ENCODE results near the gene CALB2. TPM values are rescaled to one million over a fixed set of nuclear protein-coding genes. Genes with fewer than 3 reads are reported as not detected.

The CALB2 gene
- polyA plus RNA-seq, 2 of the 4 experiments (the other 2 are of a cell fraction): 3.7 to 6.4 TPM

- CTCF ChIA-PET: interaction anchor here (1.3 kb wide), 1 partner anchor 33 kb away, joined by 3 read pairs; no protein-coding TSS in a partner anchor
- FAIRE-seq (no peak), DNase-seq (ENCODE audit: low read depth in 1 of 2, low spot score in 1 of 2) (no peak), ATAC-seq (no peak)
- Histone ChIP-seq H3K9me3 (no peaks in the 10 kb centered on the region), H3K4me2 (no peak overlapping the region), H3K27ac (no peak overlapping the region), H3K4me3 (no peak overlapping the region), H3K4me1 (no peaks in the 10 kb centered on the region)
- whole genome bisulfite sequencing (ENCODE audit: missing lambda C conversion rate): 96% methylated on average over 1 of the region's 1 CpG
- TF ChIP-seq MAX (IDR thresholded peaks at IDR 0.05) (no peak), HES2 (IDR thresholded peaks at IDR 0.05) (no peak), SMC3 (IDR thresholded peaks at IDR 0.05) (no peak), MYC (IDR thresholded peaks at IDR 0.05; ENCODE audit: borderline replicate concordance, low read length) (no peak), MAZ (IDR thresholded peaks at IDR 0.05; ENCODE audit: borderline replicate concordance, low read depth, low read length) (no peak), CBX2 (IDR thresholded peaks at IDR 0.05; ENCODE audit: borderline replicate concordance, low read depth) (no peak), CHD2 (IDR thresholded peaks at IDR 0.05; ENCODE audit: low read length, partially characterized antibody) (no peak), KDM1A (IDR thresholded peaks at IDR 0.05; ENCODE audit: low read depth) (no peak), CEBPB (IDR thresholded peaks at IDR 0.05) (no peak), RFX5 (IDR thresholded peaks at IDR 0.05) (no peak), JUNB (IDR thresholded peaks at IDR 0.05) (no peak), HOXA7 (CRISPR knock-in tag; IDR thresholded peaks at IDR 0.05) (no peak)
- POLR2A ChIA-PET: no interaction called here
Measured at GRCh38 chr16:71379711-71380110, 21.2 kb downstream of the CALB2 start.

GRCh38 chr16:71380831-71381230 is 22.3 kb downstream of the CALB2 start:
- Histone ChIP-seq H3K4me2 (no peak overlapping the region), H3K4me1 (no peaks in the 10 kb centered on the region), H3K27ac (no peak overlapping the region), H3K4me3 (no peak overlapping the region), H3K9me3 (no peaks in the 10 kb centered on the region)
- ATAC-seq (no peak), FAIRE-seq (no peak), DNase-seq (ENCODE audit: low read depth in 1 of 2, low spot score in 1 of 2) (no peak)
- TF ChIP-seq SMC3 (IDR thresholded peaks at IDR 0.05): no peak
- TF ChIP-seq ZSCAN20 (CRISPR knock-in tag; IDR thresholded peaks at IDR 0.05): no peak
- CTCF ChIA-PET: interaction anchor here (1.9 kb wide), 1 partner anchor 22 kb away, joined by 7 read pairs; the partner anchor contains the start of gene CALB2
- WGBS (ENCODE audit: missing lambda C conversion rate): 49% methylated on average over 6 of the region's 6 CpGs
- POLR2A ChIA-PET: no interaction called here

GRCh38 chr16:71383054-71383773 is 24.7 kb downstream of the CALB2 start:
- ATAC-seq (peak; percentile 60 to 62), DNase-seq (ENCODE audit: low read depth in 1 of 2, low spot score in 1 of 2) (no peak), FAIRE-seq (no peak)
- 77% methylated on average over 9 of the region's 11 CpGs for whole genome bisulfite sequencing (ENCODE audit: missing lambda C conversion rate)
- H3K4me1 ChIP-seq: no peaks in the 10 kb centered on the region
- H3K4me2 ChIP-seq: no peak overlapping the region
- H3K9me3 ChIP-seq: no peaks in the 10 kb centered on the region
- ChIA-PET CTCF (interaction anchor here (1.0 to 2.4 kb wide), 4 partner anchors 29 to 729 kb away, joined by 3 to 12 read pairs (median 6); no protein-coding TSS in a partner anchor), POLR2A (no interaction called here)
- no peak overlapping the region for H3K27ac ChIP-seq
- TF ChIP-seq EHF (CRISPR knock-in tag; IDR thresholded peaks at IDR 0.05) (no peak), RARB (CRISPR knock-in tag; IDR thresholded peaks at IDR 0.05) (no peak), SMC3 (IDR thresholded peaks at IDR 0.05) (no peak), PHF8 (IDR thresholded peaks at IDR 0.05; ENCODE audit: borderline replicate concordance, low read depth) (no peak), FOXS1 (CRISPR knock-in tag; IDR thresholded peaks at IDR 0.05) (no peak), POLR2A (IDR thresholded peaks at IDR 0.05; ENCODE audit: low read length) (no peak), MAX (IDR thresholded peaks at IDR 0.05) (no peak), TFCP2L1 (CRISPR knock-in tag; IDR thresholded peaks at IDR 0.05) (no peak), HMGXB4 (CRISPR knock-in tag; IDR thresholded peaks at IDR 0.05; ENCODE audit: borderline replicate concordance) (no peak), CBX8 (IDR thresholded peaks at IDR 0.05) (no peak), ZSCAN20 (CRISPR knock-in tag; IDR thresholded peaks at IDR 0.05) (no peak), E2F6 (IDR thresholded peaks at IDR 0.05; ENCODE audit: borderline replicate concordance, low read depth) (no peak), RAD21 (conservative IDR thresholded peaks at IDR 0.05 in 1 of 2, IDR thresholded peaks at IDR 0.05 in 1 of 2) (no peak), ATOH8 (CRISPR knock-in tag; IDR thresholded peaks at IDR 0.05; ENCODE audit: low read depth) (no peak), KDM5A (IDR thresholded peaks at IDR 0.05) (no peak), HDAC2 (IDR thresholded peaks at IDR 0.05) (no peak)
- H3K4me3 ChIP-seq: no peak overlapping the region
